ENCODE measurements around the gene ATL3.
"Not testable (repeated sequence)": the region's sequence is repeated elsewhere in the genome, so short reads cannot be mapped to it uniquely, and the experiment has no call there.

Gene ATL3

GRCh38 chr11:63586451-63587166 lies 84.6 kb downstream of the ATL3 start:
- no peak for DNase-seq (ENCODE audit: low spot score)

DNA sequence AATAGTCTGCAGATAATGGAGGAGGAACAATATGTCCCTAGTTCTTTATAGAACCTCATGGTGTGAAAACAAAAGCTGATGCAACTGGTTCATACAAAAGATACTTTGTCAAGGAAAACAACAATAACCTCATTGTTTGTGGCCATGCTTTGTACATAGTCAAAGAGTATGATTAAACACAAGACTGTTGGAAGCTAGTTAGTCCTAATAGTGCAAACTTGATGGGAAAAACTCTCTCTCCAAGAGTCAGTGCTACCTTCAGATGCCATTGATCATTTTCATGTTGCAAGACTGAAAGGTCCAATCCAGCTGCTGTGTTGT lies 87.9 kb downstream of the ATL3 start:
- no peak for DNase-seq (ENCODE audit: low spot score)

- not testable (repeated sequence) for DNase-seq (ENCODE audit: low spot score)
These were observed 90.0 kb downstream of the ATL3 start for GRCh38 chr11:63581224-63581623.

GRCh38 chr11:63578882-63579281 lies 92.3 kb downstream of the ATL3 start:
- not testable (repeated sequence) for DNase-seq (ENCODE audit: low spot score)

GRCh38 chr11:63574856-63575602 lies 96.1 kb downstream of the ATL3 start:
- DNase-seq (ENCODE audit: low spot score), result no peak
